8988T (cell line): ENCODE data around the gene GREM2.

Experiments
- DNase-seq: peaks from one replicate; pipeline ENCODE4 v3.0.0; 2011

GREM2 gene

GRCh38 chr1:240609527-240610060 lies 2.4 kb downstream of the GREM2 start:
- DNase-seq = no peak

DNA sequence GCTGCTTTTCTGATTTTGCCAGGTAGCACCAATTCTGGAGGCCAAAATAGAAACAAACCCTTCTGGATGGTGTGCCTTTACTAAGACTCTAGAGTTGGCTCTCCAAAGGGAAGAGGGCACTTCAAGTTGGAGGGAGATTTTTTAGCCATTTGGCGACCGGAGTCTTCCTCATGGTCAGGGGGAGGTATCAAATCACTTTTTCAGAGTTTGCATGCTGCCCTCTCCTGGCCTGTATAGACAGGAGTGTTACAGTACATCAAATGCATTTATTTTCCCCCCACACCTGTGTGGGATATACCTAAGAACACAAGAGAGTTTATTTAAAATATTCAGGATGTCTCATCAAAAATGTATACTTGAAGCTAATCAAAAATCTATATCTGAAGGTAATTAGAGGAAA lies 3.2 kb downstream of the GREM2 start:
- no peak for DNase-seq

- DNase-seq = no peak
Measured at GRCh38 chr1:240607006-240607405, 4.9 kb downstream of the GREM2 start.

DNA sequence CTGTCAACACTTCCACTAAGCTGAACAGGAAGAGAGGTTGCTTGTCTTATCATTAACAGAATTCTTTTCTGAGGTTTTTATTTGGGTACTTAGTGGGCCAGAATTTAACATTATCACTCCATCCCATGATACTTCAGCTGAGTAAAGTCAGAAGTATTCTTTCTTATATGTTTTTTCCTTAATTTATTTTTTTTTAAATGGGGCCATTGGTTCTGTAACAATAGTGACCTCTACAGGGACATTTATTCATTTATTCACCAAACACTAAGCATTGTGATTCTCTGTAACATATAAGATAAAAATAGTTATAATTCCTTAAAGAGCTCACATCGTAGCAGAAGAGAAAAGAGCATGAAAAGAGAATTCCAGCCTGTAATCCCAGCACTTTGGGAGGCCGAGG lies 9.8 kb downstream of the GREM2 start:
- no peak for DNase-seq

DNA sequence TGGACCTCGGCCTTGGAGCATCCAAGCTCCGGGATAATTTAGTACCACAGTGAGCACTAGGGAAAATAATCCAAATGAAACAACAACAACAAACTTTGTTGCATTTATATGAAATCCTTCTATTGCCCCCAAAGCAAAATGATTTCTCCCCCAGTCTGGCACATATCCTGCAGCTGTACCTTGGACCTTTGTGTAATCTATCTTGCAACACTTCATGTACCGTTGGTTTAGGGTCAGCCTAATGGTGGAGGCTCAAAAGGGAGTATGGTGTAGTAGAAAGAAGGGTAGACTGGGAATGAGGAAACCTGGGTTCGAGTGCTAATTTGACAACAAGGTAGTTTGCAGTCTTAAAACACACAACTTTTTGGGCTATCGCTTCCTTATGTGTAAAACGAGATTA lies 12.1 kb downstream of the GREM2 start:
- DNase-seq = no peak

- DNase-seq = no peak
Measured at GRCh38 chr1:240599299-240599698, 12.7 kb downstream of the GREM2 start.

DNA sequence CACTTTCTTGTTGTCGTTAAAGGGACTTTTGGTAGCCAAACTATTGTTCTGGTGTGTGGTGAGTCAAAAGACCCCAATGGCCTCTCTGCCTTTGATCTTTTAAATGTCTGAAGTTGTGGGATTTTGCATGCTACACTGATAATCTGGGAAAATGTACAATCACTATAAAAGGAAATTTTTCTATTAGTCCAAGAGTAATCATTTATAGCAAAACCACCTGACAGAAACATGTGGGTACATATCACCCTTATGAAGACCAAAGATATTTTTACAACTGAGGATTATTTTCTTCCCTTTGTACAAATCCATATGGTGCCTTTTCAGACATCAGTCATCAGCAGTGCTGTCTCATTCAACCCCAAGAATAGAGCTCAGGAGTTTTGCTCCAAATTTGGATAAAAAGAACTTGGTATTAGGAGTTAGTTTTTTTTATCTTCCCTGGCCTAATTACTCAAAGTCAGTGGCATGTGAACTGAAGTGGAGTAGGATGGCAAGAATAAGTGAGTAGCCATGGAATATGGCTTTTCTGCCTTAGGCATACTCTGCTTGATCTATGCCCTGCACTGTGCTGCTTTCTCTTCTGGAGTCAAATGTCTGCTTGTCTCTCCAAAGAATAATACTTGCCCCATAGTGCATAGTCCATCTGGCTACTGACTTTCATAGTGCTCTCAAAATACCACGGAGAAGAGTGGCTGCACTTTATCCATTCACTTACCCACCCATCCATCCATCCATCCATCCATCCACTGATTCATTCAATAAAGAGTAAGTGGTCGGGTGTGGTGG lies 13.5 kb downstream of the GREM2 start:
- DNase-seq = no peak

GRCh38 chr1:240597153-240597745 lies 14.7 kb downstream of the GREM2 start:
- DNase-seq = no peak

DNA sequence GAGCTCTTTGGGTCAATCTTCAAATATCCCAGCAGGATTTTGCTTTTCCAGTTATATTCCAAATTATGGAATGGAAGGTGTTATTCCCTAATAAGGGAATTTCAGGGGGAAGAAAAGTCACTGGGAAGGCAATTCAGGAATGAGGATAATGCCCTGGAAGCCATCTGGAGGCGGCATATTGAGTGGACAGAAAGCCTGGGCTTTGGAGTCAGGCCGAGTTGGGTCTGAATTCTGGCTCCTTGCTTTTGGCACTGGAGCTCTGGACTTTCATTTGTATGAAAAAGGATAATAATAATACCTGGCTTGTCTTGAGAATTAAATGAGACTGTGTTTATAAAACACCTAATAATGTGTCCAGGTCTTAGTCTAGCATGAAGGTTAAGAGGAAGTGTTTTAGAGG lies 16.5 kb downstream of the GREM2 start:
- DNase-seq = no peak

GRCh38 chr1:240591564-240591963 lies 20.4 kb downstream of the GREM2 start:
- no peak for DNase-seq

GRCh38 chr1:240591078-240591477 lies 20.9 kb downstream of the GREM2 start:
- no peak for DNase-seq

GRCh38 chr1:240589585-240590110 lies 22.3 kb downstream of the GREM2 start:
- no peak for DNase-seq

DNA sequence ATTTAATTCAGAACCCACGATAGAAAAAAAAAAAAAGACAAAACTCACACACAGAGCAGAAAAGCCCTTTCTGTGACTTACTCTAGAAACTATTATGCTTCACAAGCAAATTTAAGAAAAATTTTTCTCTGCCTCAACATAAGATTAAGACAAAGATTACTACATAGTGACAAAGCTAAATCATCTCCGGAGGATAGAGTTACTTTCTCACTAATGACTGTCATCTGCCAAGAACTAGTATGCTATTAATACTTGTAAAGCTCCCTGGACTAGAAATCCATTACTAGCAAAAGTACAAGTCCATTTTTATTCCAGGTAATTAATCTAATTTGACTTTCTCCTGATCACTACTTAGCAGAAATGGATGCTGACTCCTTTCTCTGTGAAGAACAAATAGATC lies 25.9 kb downstream of the GREM2 start:
- DNase-seq = no peak

DNA sequence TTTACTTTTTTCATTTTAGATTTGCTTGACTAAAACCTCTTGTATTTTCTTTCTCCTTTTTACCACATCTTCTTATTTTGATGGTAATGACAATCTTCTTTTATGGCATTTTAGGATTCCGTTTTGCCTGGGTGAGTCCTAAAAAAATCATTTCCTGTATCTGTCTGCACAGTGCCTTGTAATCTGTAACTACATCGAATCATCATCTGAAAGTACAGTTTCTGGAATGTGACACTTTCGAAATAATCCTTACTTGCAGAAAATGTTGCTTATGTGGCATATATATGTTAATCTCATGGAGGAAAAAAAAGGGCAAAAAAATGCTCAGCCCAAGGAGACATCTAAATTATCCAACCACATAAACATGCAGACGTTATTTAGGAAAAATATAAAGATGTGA lies 29.0 kb downstream of the GREM2 start:
- no peak for DNase-seq

- DNase-seq = no peak
Measured at GRCh38 chr1:240579511-240579910, 32.4 kb downstream of the GREM2 start.

GRCh38 chr1:240577095-240577494 lies 34.9 kb downstream of the GREM2 start:
- no peak for DNase-seq

DNA sequence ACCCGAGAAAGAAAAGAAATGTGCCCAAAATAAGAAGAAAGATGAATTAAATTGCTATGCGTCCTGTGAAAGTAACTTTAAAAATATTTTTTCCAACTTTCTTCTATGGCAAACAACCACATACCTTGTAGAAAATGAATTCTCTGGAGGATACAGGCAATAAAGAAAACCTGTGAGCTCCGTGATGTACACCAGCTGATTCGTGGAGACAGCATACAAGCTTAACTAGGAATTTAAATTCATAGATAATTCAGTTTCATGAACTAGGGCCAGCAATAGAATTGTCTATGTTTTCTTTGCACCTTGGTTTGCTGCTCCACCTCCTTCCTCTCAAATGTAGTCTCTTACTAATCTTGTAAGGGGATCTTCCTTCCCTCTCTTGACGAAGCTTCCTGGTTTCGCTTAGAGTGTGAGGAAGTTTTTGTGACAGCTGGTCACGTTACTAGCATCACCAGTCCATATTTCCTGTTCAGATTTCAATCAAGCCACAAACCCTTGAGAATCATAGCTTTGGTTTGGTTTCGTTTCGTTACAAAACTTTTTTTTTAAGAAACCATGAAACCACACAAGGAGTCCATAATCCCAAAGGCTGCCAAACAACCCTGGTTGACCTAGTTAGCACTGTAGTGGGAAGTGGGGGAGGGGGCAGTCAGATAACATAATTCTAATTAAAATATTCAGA lies 35.8 kb downstream of the GREM2 start:
- no peak for DNase-seq

DNA sequence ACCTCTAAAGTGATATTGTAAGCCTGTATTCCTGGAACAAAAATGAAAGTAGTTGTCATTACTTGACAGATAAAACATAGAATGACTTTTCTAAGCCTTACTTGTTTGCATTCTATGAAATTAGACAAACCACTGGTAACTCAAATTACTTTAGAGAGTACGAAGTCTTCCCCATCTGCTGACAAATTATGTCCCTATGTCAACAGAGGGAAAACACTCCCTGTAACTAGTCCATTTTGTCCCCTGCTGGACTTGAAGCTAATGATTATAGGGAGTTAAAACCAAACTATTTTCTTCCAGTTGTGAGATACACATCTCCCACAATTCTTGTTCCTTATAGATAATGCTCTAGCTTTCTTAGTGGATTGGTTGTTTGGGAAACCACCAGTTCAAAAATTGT lies 39.6 kb downstream of the GREM2 start:
- no peak for DNase-seq

- no peak for DNase-seq
Measured at GRCh38 chr1:240571782-240572181, 40.2 kb downstream of the GREM2 start.

- no peak for DNase-seq
Measured at GRCh38 chr1:240567066-240567465, 44.9 kb downstream of the GREM2 start.

DNA sequence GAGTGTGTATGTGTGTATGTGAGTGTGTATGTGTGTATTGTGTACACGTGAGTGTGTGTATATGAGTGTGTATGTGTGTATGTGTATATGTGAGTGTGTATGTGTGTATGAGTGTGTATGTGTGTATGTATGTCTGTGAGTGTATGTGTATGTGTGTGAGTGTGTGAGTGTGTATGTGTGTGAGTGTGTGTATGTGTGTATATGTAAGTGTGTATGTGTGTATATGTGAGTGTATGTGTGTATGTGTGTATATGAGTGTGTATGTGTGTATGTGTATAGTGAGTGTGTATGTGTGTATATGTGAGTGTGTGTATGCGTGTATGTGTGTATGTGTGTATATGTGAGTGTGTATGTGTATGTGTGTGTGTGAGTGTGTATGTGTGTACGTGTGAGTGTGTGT lies 49.2 kb downstream of the GREM2 start:
- DNase-seq = no peak

GRCh38 chr1:240562111-240562590 lies 49.8 kb downstream of the GREM2 start:
- no peak for DNase-seq

- no peak for DNase-seq
Measured at GRCh38 chr1:240559781-240560180, 52.2 kb downstream of the GREM2 start.

- DNase-seq = no peak
Measured at GRCh38 chr1:240555524-240555923, 56.4 kb downstream of the GREM2 start.
